ENCODE measurements around the gene CFAP47.
"Not testable (repeated sequence)": the region's sequence is repeated elsewhere in the genome, so short reads cannot be mapped to it uniquely, and the experiment has no call there.

Gene CFAP47

DNA sequence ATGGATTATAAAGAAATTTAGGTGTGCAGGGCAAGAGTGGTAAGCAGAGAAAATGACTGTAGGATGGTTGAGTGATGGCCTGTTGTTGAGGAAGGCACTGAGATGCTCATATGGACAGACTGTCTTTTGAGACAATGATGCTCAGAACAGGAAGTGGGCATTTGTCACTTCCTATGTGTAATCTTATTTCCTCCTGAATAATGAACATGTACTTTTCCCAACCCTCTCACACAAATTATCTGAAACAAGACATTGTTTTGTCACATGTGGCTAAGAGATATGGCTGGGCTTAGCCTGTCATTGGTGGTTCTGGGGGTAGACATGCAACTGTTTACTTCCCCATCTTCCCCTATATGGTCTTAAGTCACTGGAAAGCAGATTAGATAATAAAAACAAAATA, 240.5 kb downstream of the CFAP47 start:
- H3K4me3 ChIP-seq (ENCODE audit: low read depth, low read length): no peak overlapping the region
- in situ Hi-C loops (cut with HindIII; ENCODE audit: low pct_ligation_motif_present, low sequenced_read_pairs): no loop called here
- no peak for DNase-seq
- TF ChIP-seq, protein P1, sequence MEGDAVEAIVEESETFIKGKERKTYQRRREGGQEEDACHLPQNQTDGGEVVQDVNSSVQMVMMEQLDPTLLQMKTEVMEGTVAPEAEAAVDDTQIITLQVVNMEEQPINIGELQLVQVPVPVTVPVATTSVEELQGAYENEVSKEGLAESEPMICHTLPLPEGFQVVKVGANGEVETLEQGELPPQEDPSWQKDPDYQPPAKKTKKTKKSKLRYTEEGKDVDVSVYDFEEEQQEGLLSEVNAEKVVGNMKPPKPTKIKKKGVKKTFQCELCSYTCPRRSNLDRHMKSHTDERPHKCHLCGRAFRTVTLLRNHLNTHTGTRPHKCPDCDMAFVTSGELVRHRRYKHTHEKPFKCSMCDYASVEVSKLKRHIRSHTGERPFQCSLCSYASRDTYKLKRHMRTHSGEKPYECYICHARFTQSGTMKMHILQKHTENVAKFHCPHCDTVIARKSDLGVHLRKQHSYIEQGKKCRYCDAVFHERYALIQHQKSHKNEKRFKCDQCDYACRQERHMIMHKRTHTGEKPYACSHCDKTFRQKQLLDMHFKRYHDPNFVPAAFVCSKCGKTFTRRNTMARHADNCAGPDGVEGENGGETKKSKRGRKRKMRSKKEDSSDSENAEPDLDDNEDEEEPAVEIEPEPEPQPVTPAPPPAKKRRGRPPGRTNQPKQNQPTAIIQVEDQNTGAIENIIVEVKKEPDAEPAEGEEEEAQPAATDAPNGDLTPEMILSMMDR (IDR thresholded peaks at IDR 0.05; ENCODE audit: low read depth, low read length, missing control alignments): no peak
- no peaks in the 10 kb centered on the region for H3K27me3 ChIP-seq (replicated peaks)
- H3K36me3 ChIP-seq (replicated peaks): no peaks in the 10 kb centered on the region
- no peak overlapping the region for H3K27ac ChIP-seq

DNA sequence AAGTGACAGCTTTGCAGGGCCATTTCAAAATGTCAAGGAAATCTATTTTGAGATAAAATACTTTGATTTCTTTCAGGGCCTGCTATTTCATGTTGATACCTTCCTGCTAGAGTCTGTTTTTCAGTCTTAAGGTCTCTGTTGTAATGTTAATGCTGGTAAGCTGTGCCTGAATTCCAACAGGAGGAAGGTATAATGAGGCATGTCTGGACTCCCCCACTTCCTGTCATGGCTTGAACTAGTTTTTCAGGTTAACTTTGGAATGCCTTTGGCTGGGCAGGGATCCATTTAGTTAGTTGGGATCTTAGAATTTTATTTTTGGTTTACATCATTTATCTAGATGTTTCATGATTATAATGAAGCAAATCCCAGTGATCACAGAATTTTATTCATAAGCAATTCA, 279.0 kb downstream of the CFAP47 start:
- DNase-seq: no peak
- in situ Hi-C loops (cut with HindIII; ENCODE audit: low pct_ligation_motif_present, low sequenced_read_pairs): no loop called here
- TF ChIP-seq, protein P1 (IDR thresholded peaks at IDR 0.05; ENCODE audit: low read depth, low read length, missing control alignments): no peak

DNA sequence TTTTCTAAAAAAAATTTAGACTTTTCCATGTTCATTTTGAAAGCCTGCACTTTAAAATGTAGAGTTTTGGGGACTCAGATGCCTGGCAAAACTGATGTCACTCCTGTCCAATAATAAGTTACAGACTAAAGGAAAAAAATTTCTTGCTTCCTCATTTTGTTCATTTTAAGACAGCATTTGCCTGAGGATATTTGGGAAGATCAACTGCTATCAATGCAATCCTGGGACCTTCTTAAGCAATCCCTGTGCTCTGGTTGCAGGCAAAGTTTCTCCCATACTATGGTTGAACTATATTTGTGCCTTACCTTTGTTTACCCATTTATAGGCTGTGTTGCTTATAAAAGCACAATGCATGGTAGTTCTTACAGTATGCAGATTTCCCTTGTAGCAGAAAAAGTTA, 280.4 kb downstream of the CFAP47 start:
- Histone ChIP-seq H3K4me3 (ENCODE audit: low read depth, low read length) (no peak overlapping the region), H3K36me3 (replicated peaks) (no peaks in the 10 kb centered on the region), H3K27ac (no peak overlapping the region), H3K27me3 (replicated peaks) (no peaks in the 10 kb centered on the region)
- in situ Hi-C loops (cut with HindIII; ENCODE audit: low pct_ligation_motif_present, low sequenced_read_pairs): no loop called here
- DNase-seq: no peak
- TF ChIP-seq, protein P1 (IDR thresholded peaks at IDR 0.05; ENCODE audit: low read depth, low read length, missing control alignments): no peak

More for the DNA sequence above, 279.0 kb downstream of the CFAP47 start:
- no peaks in the 10 kb centered on the region for H3K27me3 ChIP-seq (replicated peaks)
- H3K27ac ChIP-seq: no peak overlapping the region
- no peak overlapping the region for H3K4me3 ChIP-seq (ENCODE audit: low read depth, low read length)
- no peaks in the 10 kb centered on the region for H3K36me3 ChIP-seq (replicated peaks)

DNA sequence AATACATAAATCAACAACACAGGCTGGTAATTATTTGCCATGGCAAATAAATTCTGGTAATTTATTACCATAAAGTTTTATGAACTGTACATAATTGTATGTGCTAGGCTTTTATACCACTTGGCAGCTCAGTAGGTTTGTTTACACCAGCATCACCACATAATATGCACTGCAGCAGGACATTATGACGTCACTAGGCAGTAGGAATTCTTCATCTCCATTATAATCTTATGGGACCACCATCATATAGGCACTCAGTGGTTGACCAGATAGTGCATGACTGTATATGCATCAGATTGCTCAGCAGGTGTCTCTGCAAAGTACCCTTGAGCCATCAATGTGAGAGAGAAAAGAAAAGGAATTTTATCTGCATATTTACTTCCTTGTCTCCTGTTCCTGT, 295.4 kb downstream of the CFAP47 start:
- H3K36me3 ChIP-seq (replicated peaks): no peaks in the 10 kb centered on the region
- no peak for DNase-seq
- no peak overlapping the region for H3K27ac ChIP-seq
- in situ Hi-C loops (cut with HindIII; ENCODE audit: low pct_ligation_motif_present, low sequenced_read_pairs): no loop called here
- TF ChIP-seq, protein P1 (IDR thresholded peaks at IDR 0.05; ENCODE audit: low read depth, low read length, missing control alignments): no peak
- H3K4me3 ChIP-seq (ENCODE audit: low read depth, low read length): no peak overlapping the region
- no peaks in the 10 kb centered on the region for H3K27me3 ChIP-seq (replicated peaks)

DNA sequence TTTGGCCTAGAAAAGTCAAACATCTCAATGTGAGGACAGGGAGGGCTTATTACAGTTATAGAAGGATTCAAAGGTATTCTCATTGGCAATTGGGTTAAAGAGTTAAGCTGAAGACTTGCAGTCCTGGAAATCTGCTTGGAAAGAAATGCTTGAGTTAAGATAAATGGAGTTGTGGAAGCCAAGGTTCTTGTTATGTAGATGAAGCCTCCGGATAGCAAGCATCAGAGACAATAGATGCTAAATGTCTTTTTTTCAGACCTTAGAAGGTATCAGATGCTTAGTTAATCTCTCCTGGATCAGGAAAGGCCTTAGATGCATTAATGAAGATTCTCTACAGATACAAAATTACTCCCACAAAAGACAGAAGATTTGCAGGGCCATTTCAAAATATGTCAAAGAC, 299.3 kb downstream of the CFAP47 start:
- DNase-seq: no peak
- TF ChIP-seq, protein P1 (IDR thresholded peaks at IDR 0.05; ENCODE audit: low read depth, low read length, missing control alignments): no peak
- in situ Hi-C loops (cut with HindIII; ENCODE audit: low pct_ligation_motif_present, low sequenced_read_pairs): no loop called here
- Histone ChIP-seq H3K27ac (no peak overlapping the region), H3K36me3 (replicated peaks) (no peaks in the 10 kb centered on the region), H3K27me3 (replicated peaks) (no peaks in the 10 kb centered on the region), H3K4me3 (ENCODE audit: low read depth, low read length) (no peak overlapping the region)

DNA sequence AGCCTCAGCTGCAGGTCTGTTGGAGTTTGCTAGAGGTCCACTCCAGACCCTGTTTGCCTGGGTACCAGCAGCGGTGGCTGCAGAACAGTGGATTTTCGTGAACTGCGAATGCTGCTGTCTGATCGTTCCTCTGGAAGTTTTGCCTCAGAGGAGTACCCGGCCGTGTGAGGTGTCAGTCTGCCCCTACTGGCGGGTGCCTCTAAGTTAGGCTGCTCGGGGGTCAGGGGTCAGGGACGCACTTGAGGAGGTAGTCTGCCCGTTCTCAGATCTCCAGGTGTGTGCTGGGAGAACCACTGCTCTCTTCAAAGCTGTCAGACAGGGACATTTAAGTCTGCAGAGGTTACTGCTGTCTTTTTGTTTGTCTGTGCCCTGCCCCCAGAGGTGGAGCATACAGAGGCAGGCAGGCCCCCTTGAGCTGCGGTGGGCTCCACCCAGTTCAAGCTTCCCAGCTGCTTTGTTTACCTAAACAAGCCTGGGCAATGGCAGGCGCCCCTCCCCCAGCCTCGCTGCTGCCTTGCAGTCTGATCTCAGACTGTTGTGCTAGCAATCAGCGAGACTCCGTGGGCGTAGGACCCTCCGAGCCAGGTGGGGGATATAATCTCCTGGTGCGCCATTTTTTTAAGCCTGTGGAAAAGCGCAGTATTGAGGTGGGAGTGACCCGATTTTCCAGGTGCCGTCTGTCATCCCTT, 315.4 kb downstream of the CFAP47 start:
- H3K27me3 ChIP-seq (replicated peaks); DNase-seq; in situ Hi-C loops (cut with HindIII; ENCODE audit: low pct_ligation_motif_present, low sequenced_read_pairs); H3K27ac ChIP-seq; H3K4me3 ChIP-seq (ENCODE audit: low read depth, low read length); H3K36me3 ChIP-seq (replicated peaks): not testable (repeated sequence)
